Measurements from ENCODE around the gene GALNT11.

DNA sequence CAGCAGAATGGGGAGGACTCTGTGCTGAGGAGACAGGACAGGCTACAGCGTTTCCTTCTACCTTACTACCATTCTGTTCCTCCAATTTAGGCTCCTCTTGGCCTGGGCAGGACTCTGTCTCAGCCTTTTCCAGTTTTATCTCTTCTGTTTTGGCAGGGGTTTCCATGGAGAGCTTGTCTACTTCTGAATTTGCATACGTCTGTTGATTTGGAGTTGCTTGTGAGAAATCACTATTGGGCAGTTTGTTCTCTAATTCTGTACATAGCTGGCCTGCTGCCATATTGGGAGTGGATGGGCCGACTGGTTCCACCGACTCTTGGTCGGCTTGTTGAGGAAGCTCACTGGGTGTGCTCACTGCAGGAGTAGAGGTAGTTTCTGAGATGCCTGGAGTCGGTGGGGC lies 136.8 kb downstream of the GALNT11 start:
- TF ChIP-seq CTCF (IDR thresholded peaks at IDR 0.05) (no peak), EP300 (IDR thresholded peaks at IDR 0.05) (no peak)
